ENCODE results near the gene ZNF121. TPM values are rescaled to one million over a fixed set of nuclear protein-coding genes. Genes with fewer than 3 reads are reported as not detected.

Gene ZNF121
- total RNA-seq, 1 donor from 2014 or later = 25.4 TPM

DNA sequence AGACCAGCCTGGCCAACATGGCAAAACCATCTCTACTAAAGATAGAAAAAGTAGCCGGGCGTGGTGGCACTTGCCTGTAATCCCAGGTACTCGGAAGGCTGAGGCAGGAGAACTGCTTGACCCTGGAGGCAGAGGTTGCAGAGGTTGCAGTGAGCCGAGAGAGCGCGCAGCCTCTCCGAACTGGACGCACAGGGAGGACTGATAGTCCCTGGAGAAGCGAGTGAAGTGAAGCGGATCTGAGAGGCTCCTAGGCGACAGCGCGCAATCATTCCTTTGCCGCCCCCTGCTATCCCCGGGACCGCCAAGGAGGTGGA, 36.5 kb upstream of the ZNF121 start:
- H3K4me1 Mint-ChIP-seq (ENCODE audit: unreplicated experiment) = peaks cover 26% of the 10 kb centered on the region
- H3K27ac Mint-ChIP-seq (ENCODE audit: unreplicated experiment) = peak overlapping the region; percentile 100
- H3K27me3 Mint-ChIP-seq (ENCODE audit: unreplicated experiment) = no peaks in the 10 kb centered on the region
- DNase-seq (ENCODE audit: extremely low spot score, unreplicated experiment) = no peak
- H3K36me3 Mint-ChIP-seq (ENCODE audit: unreplicated experiment) = peaks cover 26% of the 10 kb centered on the region
- H3K4me3 Mint-ChIP-seq (ENCODE audit: unreplicated experiment) = peak overlapping the region; percentile 100
- no peaks in the 10 kb centered on the region for H3K9me3 Mint-ChIP-seq (ENCODE audit: unreplicated experiment)
- TF ChIP-seq, protein P1, sequence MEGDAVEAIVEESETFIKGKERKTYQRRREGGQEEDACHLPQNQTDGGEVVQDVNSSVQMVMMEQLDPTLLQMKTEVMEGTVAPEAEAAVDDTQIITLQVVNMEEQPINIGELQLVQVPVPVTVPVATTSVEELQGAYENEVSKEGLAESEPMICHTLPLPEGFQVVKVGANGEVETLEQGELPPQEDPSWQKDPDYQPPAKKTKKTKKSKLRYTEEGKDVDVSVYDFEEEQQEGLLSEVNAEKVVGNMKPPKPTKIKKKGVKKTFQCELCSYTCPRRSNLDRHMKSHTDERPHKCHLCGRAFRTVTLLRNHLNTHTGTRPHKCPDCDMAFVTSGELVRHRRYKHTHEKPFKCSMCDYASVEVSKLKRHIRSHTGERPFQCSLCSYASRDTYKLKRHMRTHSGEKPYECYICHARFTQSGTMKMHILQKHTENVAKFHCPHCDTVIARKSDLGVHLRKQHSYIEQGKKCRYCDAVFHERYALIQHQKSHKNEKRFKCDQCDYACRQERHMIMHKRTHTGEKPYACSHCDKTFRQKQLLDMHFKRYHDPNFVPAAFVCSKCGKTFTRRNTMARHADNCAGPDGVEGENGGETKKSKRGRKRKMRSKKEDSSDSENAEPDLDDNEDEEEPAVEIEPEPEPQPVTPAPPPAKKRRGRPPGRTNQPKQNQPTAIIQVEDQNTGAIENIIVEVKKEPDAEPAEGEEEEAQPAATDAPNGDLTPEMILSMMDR (IDR thresholded peaks at IDR 0.05) = no peak

DNA sequence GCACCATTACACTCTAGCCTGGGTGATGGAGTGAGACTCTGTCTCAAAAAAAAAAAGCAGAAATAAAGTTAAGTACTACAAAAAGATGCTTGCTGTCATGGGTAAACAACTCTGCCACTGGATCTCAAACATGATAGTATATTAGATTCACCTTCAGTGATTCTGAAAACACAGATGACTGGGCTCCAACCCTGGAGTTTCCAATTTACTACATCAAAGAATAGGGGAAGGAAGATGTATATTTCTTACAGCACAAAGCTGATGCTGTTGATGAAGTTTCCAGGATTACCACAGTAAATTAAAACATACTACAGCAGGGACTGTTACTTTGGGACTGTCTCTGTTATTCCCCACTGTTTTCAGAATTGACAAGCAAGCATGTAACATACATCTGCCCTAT, 31.5 kb upstream of the ZNF121 start:
- Mint-ChIP-seq H3K4me3 (ENCODE audit: unreplicated experiment) (no peak overlapping the region), H3K27me3 (ENCODE audit: unreplicated experiment) (no peaks in the 10 kb centered on the region), H3K36me3 (ENCODE audit: unreplicated experiment) (peaks cover 72% of the 10 kb centered on the region), H3K27ac (ENCODE audit: unreplicated experiment) (no peak overlapping the region), H3K9me3 (ENCODE audit: unreplicated experiment) (peaks cover 3% of the 10 kb centered on the region), H3K4me1 (ENCODE audit: unreplicated experiment) (peaks cover 6% of the 10 kb centered on the region)
- TF ChIP-seq, protein P1 (IDR thresholded peaks at IDR 0.05) = no peak
- DNase-seq (ENCODE audit: extremely low spot score, unreplicated experiment) = no peak

GRCh38 chr19:9610484-9611113, 26.3 kb upstream of the ZNF121 start:
- Mint-ChIP-seq H3K4me3 (ENCODE audit: unreplicated experiment) (no peak overlapping the region), H3K36me3 (ENCODE audit: unreplicated experiment) (peaks cover 77% of the 10 kb centered on the region), H3K27me3 (ENCODE audit: unreplicated experiment) (no peaks in the 10 kb centered on the region), H3K27ac (ENCODE audit: unreplicated experiment) (no peak overlapping the region), H3K9me3 (ENCODE audit: unreplicated experiment) (peaks cover 24% of the 10 kb centered on the region), H3K4me1 (ENCODE audit: unreplicated experiment) (no peaks in the 10 kb centered on the region)
- TF ChIP-seq, protein P1 (IDR thresholded peaks at IDR 0.05) = no peak
- DNase-seq (ENCODE audit: extremely low spot score, unreplicated experiment) = no peak

- Mint-ChIP-seq H3K4me1 (ENCODE audit: unreplicated experiment) (no peaks in the 10 kb centered on the region), H3K4me3 (ENCODE audit: unreplicated experiment) (no peak overlapping the region), H3K36me3 (ENCODE audit: unreplicated experiment) (peaks cover 63% of the 10 kb centered on the region), H3K27ac (ENCODE audit: unreplicated experiment) (no peak overlapping the region), H3K27me3 (ENCODE audit: unreplicated experiment) (no peaks in the 10 kb centered on the region), H3K9me3 (ENCODE audit: unreplicated experiment) (peaks cover 24% of the 10 kb centered on the region)
- no peak for DNase-seq (ENCODE audit: extremely low spot score, unreplicated experiment)
- TF ChIP-seq, protein P1 (IDR thresholded peaks at IDR 0.05) = no peak
Measured at GRCh38 chr19:9608912-9609311, 24.6 kb upstream of the ZNF121 start.

DNA sequence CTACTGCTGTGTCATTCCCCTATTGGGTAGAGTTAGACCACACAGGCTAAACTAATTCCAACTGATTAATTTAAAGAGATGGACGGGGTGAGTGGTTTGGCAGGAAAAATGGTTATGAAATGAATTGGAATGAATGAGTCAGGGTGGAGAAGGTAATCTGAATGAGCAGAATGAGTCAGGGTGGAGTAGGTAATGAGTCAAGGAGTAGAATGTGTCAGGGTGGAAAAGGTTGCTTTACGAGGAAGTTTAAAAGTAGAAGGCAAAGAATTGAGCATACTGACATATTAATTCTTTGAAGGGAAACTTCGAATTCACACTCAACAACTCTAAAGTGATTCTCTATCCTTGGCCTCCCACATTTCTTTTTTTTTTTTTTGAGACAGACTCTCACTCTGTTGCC, 12.7 kb upstream of the ZNF121 start:
- H3K4me3 Mint-ChIP-seq (ENCODE audit: unreplicated experiment) = no peak overlapping the region
- H3K4me1 Mint-ChIP-seq (ENCODE audit: unreplicated experiment) = no peaks in the 10 kb centered on the region
- no peak for DNase-seq (ENCODE audit: extremely low spot score, unreplicated experiment)
- H3K36me3 Mint-ChIP-seq (ENCODE audit: unreplicated experiment) = no peaks in the 10 kb centered on the region
- TF ChIP-seq, protein P1 (IDR thresholded peaks at IDR 0.05) = no peak
- H3K9me3 Mint-ChIP-seq (ENCODE audit: unreplicated experiment) = peaks cover 13% of the 10 kb centered on the region
- H3K27me3 Mint-ChIP-seq (ENCODE audit: unreplicated experiment) = peaks cover 5% of the 10 kb centered on the region
- H3K27ac Mint-ChIP-seq (ENCODE audit: unreplicated experiment) = no peak overlapping the region
